Ovary (tissue), 9 donors: ENCODE results near the gene PLAC8L1. TPM values are rescaled to one million over a fixed set of nuclear protein-coding genes. Genes with fewer than 3 reads are reported as not detected.

ENCODE experiments used
- DNase-seq, 5 donors: peaks; one replicate each; pipeline ENCODE4 v3.0.0-alpha.2; 2019 to 2020
- H3K27ac ChIP-seq, 2 donors: fragments of 200-600 bp; one replicate each; pipeline versions ENCODE4 v1.5.1 to v1.8.0; 2019 to 2022
- H3K27me3 ChIP-seq: fragments of 200-600 bp; one replicate; pipeline ENCODE4 v1.8.0; 2022
- H3K36me3 ChIP-seq: fragments of 200-600 bp; sonication (generic); one replicate; pipeline ENCODE4 v1.5.1; 2019
- H3K4me1 ChIP-seq: one replicate; pipeline ENCODE4 v1.8.1; 2013; ENCODE audit warnings: mild to moderate bottlenecking, moderate library complexity; ENCODE audit not compliant: insufficient read depth
- H3K4me3 ChIP-seq: fragments of 200-600 bp; sonication (generic); one replicate; pipeline ENCODE4 v1.5.1; 2017
- H3K9me3 ChIP-seq, 2 donors: fragments of 200-600 bp in 1 of 2; sonication (generic) in 1 of 2; one replicate each; pipeline versions ENCODE4 v1.5.1 to v1.8.1; 2013 to 2019; ENCODE audit warnings: mild to moderate bottlenecking in 1 of 2, moderate library complexity in 1 of 2
- CTCF ChIP-seq, 3 donors: fragments of 450-650 bp in 2 of 3; fragments of 200-600 bp in 1 of 3; IDR thresholded peaks; one replicate each; pipeline versions ENCODE4 v1.5.1 to v1.8.0; 2016 to 2022; ENCODE audit warnings: antibody characterized with exemption in 3 of 3, mild to moderate bottlenecking in 1 of 3
- EP300 ChIP-seq: sonication (generic); formaldehyde crosslinking; IDR thresholded peaks from one replicate; pipeline ENCODE4 v1.6.1; 2017; ENCODE audit warnings: antibody characterized with exemption
- POLR2A ChIP-seq: fragments of 450-650 bp; IDR thresholded peaks from one replicate; pipeline ENCODE4 v1.6.1; 2017; ENCODE audit warnings: antibody characterized with exemption, mild to moderate bottlenecking, moderate library complexity
- WGBS, 3 donors: extraction: QIAGEN DNeasy Blood & Tissue Kit in 1 of 3; methylation state at CpG; one replicate each; pipeline versions ENCODE4 v1.1.5 to v1.1.7; 2013 to 2017; 5-methylcytosine and 5-hydroxymethylcytosine counted together
- intact Hi-C, 4 donors: fragments of 100-400 bp; cut with DNase I; formaldehyde crosslinking; loops; one replicate each; pipeline versions ENCODE4 v1.11.0 to v1.15.1; 2022 to 2023
- polyA plus RNA-seq, 2 donors: library from polyadenylated mRNA; stranded (reverse); fragments of 200-250 nt in 1 of 2; fragments of 350-450 nt in 1 of 2; fragmentation: Illumina TruSeq in 1 of 2; extraction: RNeasy Lipid Tissue Mini Kit (QIAGEN cat#74804) in 1 of 2; gene quantifications; one replicate each; pipeline ENCODE4 v1.2.3, GENCODE V29; 2013 to 2014
- total RNA-seq, 7 donors: library from RNA; depleted of rRNA in 2 of 7; stranded (reverse); fragments of >200 nt in 2 of 7; fragmentation: NEBNext Ultra II Directional in 3 of 7; extraction: Animal tissue kit (Norgen Biotek cat#: 25700) in 3 of 7; gene quantifications; one replicate each; pipeline versions ENCODE4 v1.1.0 to v1.2.4, GENCODE V29; 2016 to 2023
- donor health status: DM: no; HTN: no; CAD: no; lungs with moderate emphysema.
- donor health status: DM: no; HTN: no; CAD: no.
- donor health status: Bipolar disorder and iron deficiency.
- donor health status: DM: yes; HTN: yes; CAD: no.
- donor health status: DM: no; HTN: no; CAD: no.
- donor health status: DM: yes; HTN: yes; CAD: no.

PLAC8L1 gene
- total and polyA plus RNA-seq, 9 donors = 0.70 to 0.78 (median 0.78) TPM; not detected in 6

- WGBS, 3 donors = 70 to 74% (median 71%) methylated on average over 6 of the region's 6 CpGs
- DNase-seq = no peak
- Histone ChIP-seq H3K27me3 (no peaks in the 10 kb centered on the region), H3K36me3 (no peaks in the 10 kb centered on the region), H3K27ac (no peak overlapping the region), H3K4me1 (no peaks in the 10 kb centered on the region), H3K9me3 (no peaks in the 10 kb centered on the region), H3K4me3 (no peak overlapping the region)
- intact Hi-C loops = no loop called here
- TF ChIP-seq EP300 (no peak), POLR2A (no peak), CTCF (IDR thresholded peaks at IDR 0.05) (no peak)
These were observed 36.2 kb downstream of the PLAC8L1 start for GRCh38 chr5:146068977-146069779.

GRCh38 chr5:146068206-146068605 lies 37.2 kb downstream of the PLAC8L1 start:
- intact Hi-C loops = no loop called here
- WGBS, 3 donors = 56 to 66% (median 61%) methylated on average over 9 of the region's 9 CpGs

GRCh38 chr5:146066968-146067367 lies 38.4 kb downstream of the PLAC8L1 start:
- 92 to 97% (median 96%) methylated on average over 8 of the region's 8 CpGs for WGBS, 3 donors
- no peaks in the 10 kb centered on the region for H3K27me3 ChIP-seq
- TF ChIP-seq POLR2A = no peak
- TF ChIP-seq CTCF (IDR thresholded peaks at IDR 0.05) = no peak
- TF ChIP-seq EP300 = no peak
- H3K27ac ChIP-seq = no peak overlapping the region
- H3K4me1 ChIP-seq = no peaks in the 10 kb centered on the region
- DNase-seq = no peak
- no peak overlapping the region for H3K4me3 ChIP-seq
- no peaks in the 10 kb centered on the region for H3K36me3 ChIP-seq
- H3K9me3 ChIP-seq = no peaks in the 10 kb centered on the region
- intact Hi-C loops = no loop called here

More at GRCh38 chr5:146068206-146068605, 37.2 kb downstream of the PLAC8L1 start:
- DNase-seq = no peak
- Histone ChIP-seq H3K36me3 (no peaks in the 10 kb centered on the region), H3K27ac (no peak overlapping the region), H3K27me3 (no peaks in the 10 kb centered on the region), H3K9me3 (no peaks in the 10 kb centered on the region), H3K4me3 (no peak overlapping the region), H3K4me1 (no peaks in the 10 kb centered on the region)
- TF ChIP-seq EP300 (no peak), CTCF (IDR thresholded peaks at IDR 0.05) (no peak), POLR2A (no peak)

- DNase-seq = no peak
- Histone ChIP-seq H3K36me3 (no peaks in the 10 kb centered on the region), H3K27ac (no peak overlapping the region), H3K4me3 (no peak overlapping the region), H3K9me3 (no peaks in the 10 kb centered on the region), H3K4me1 (no peaks in the 10 kb centered on the region), H3K27me3 (no peaks in the 10 kb centered on the region)
- intact Hi-C loops = no loop called here
- TF ChIP-seq EP300 (no peak), POLR2A (no peak), CTCF (IDR thresholded peaks at IDR 0.05) (no peak)
- 90 to 92% (median 91%) methylated on average over 5 of the region's 5 CpGs for WGBS, 3 donors
These were observed 45.2 kb downstream of the PLAC8L1 start for GRCh38 chr5:146060221-146060585.
